GM19099 (cell line): ENCODE measurements around the gene EFTUD2.

Experiments
- POLR2A ChIP-seq: IDR thresholded peaks from 3 replicates; pipeline ENCODE4 v1.6.1; 2011; ENCODE audit warnings: low read depth; ENCODE audit not compliant: insufficient read length; ENCODE audit errors: extremely low read depth

The EFTUD2 gene

DNA sequence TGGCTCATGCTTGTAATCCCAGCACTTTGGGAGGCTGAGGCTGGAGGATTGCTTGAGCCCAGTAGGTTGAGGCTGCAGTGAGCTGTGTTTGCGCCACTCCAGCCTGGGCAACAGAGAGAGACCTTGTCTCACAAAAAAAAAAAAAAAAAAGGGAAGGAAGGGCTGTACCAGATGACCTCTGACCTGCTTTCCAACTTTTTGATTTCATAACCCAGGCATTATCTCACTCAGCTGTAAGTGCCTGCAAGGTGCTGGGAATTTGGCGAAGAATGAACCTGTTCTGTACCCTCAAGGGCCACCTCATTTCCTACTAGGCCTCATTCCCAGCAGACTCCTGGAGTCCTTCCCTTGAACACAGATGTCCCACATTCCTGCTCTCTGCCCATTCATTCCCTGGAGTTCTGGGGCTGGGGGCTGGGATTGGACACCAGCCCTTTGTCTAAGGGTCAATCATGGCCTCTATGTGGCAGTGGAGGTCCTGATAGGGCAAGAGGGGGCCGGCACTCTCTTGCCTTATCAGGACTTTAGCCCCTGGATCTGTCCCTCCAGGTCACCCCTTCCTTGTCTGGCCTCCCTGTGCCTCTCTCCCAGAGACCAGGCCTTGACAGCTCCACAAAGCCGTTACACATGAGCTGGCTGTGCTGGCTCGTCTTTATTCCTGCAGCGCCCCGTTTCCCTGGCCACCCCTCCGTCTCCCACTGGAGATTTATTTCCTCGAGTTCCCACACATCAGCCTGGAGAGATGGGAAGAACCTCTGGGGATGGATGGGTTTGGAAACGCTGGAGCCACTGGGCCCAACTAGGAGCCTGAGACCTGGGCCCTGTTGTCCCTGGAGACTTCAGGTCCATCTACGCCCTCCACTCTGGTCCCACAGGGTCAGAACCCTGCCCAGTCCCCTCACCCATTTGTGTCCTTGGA, 16.9 kb upstream of the EFTUD2 start:
- no peak for TF ChIP-seq POLR2A

DNA sequence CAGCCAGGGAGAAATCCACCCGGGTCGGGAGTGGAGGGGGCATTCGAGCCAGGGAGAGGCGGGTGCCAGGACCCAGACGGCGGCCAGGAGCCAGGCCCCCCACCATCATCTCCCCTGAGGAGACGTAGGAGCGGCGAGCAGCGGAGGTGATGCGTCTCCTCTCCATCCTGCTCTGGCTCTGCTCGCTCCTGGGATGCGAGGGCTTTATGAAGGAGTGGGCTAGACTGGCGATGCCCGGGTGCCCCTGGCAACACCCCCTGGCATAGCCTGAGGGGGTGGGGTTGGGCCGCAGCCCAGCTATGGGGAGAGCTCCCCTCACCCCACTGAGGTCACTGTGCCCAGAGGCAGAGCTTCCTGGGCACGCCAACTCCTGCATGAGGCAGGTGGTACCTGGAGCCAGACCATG, 16.1 kb upstream of the EFTUD2 start, which contains the start of gene GFAP:
TSS of gene GFAP (minus strand) at position 180 of the 406 bp plus-strand sequence. CDS start at position 166, 14 bp downstream.
- TF ChIP-seq POLR2A, result no peak

DNA sequence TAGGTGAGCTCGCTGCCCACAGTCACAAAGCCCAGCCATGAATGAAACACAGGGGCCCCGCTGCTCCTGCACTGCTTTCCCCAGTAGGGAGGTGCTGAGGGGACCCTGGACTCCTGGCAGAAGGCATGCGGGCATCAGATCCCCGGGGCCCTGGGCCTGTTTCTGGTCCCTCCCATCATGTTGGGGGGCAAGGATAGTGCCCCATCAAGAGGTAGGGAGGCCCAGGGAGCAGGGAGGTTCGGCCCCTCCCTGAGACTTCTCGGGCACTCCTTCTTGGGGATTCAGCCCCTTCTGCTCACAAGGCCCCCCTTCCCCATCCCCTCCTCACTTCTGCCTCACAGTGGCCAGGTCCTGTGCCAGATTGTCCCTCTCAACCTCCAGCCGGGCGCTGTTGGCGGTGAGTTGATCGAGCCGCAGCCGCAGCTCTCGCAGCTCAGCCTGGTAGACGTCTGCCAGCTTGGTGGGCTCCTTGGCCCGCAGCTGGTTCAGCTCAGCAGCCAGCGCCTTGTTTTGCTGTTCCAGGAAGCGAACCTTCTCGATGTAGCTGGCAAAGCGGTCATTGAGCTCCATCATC, 15.5 kb upstream of the EFTUD2 start:
- no peak for TF ChIP-seq POLR2A

DNA sequence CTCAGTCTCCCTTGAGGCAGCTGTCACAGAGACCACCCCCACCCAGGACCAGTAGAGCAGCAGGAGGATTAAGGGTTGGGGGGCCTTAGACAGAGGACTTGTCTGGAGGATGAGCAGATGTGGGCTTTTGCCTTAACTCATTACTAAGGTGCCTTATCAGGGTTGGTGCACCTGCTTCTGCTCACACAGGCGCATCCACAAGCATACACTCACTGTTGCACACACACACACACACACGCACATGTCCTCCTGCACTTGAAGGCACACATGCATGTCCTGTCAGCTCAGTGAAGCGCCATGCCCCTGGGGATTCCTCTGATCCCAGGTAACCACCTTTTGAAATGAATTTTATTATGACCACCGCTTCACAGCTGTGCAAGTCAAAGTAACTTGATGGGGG, 14.9 kb upstream of the EFTUD2 start:
- no peak for TF ChIP-seq POLR2A

DNA sequence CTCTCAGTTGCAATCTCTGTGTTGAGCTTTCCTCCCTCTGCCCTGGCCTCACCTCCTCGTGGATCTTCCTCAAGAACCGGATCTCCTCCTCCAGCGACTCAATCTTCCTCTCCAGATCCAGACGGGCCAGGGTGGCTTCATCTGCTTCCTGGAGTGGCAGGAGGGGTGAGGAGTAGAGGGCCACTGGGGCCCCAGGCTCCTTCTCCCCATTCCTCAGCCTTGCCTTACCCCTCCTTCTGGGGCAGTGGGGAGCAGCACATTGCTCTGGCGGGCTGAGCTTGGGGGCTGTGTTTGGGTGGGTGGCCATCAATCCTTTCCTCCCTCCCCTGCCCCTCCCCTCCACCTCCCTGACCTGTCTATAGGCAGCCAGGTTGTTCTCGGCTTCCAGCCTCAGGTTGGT, 14.4 kb upstream of the EFTUD2 start:
- no peak for TF ChIP-seq POLR2A

DNA sequence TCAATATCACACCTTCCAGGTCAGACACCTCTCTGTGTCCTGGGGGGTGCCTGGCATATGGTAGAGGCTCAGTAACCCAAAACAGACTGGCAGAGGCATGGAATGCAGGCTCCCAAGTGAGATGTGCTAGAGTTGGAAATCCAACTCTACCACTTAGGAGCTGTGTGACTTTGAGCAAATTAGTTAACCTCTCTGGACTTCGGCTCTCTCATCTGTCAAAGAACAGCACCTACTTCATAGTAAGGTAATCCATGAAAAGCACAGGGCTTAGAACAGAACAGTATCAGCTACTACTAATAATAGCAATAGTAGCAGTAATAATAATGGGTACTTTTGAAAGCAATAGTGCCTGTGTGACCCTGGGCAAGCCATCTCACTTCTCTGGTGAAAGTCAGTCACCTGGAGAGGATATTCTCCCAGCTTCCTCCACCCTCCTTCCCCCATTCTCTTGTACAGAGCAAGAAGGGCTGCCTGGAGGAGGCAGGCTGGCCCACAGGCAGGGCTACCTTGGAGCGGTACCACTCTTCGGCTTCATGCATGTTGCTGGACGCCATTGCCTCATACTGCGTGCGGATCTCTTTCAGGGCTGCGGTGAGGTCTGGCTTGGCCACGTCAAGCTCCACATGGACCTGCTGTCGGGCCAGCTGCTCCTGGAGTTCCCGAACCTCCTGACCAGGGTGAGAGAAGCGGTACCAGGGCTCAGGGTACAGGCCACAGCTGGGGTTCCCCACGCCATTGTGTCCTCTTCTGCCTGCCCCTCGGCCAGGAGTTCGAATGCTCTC, 13.7 kb upstream of the EFTUD2 start:
- no peak for TF ChIP-seq POLR2A

DNA sequence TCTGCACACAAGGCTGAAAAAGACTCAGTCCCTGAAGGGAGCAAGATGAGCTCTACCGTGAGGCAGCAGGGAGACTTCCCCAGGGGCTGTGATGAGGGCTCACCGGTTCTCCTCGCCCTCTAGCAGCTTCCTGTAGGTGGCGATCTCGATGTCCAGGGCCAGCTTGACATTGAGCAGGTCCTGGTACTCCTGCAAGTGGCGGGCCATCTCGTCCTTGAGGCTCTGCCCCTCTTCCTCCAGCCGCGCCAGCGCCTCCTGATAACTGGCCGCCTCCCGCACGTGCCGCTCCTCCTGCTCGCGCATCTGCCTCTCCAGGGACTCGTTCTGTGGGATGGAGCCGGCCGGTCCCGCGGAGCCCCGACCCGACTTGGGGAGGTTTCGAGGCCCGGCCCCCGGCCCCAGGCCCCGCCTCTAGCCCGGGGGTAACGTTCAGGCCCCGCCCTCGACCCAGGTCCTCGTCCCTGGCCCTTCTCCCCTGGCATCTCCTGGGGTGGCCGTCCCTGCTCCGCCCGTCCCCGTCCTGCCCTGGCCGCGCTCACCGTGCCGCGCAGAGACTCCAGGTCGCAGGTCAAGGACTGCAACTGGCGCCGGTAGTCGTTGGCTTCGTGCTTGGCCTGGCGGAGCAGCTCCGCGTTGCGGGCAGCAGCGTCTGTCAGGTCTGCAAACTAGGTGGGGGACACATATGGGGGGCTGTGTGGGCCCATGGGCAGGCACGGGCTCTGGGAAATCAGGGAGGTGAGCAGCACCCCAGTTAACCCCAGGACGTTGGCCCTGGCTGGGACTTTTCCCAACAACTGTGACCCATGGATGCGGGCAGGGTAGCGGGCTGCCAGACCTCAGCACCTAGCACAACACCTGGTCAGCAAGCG, 12.1 kb upstream of the EFTUD2 start:
- no peak for TF ChIP-seq POLR2A

DNA sequence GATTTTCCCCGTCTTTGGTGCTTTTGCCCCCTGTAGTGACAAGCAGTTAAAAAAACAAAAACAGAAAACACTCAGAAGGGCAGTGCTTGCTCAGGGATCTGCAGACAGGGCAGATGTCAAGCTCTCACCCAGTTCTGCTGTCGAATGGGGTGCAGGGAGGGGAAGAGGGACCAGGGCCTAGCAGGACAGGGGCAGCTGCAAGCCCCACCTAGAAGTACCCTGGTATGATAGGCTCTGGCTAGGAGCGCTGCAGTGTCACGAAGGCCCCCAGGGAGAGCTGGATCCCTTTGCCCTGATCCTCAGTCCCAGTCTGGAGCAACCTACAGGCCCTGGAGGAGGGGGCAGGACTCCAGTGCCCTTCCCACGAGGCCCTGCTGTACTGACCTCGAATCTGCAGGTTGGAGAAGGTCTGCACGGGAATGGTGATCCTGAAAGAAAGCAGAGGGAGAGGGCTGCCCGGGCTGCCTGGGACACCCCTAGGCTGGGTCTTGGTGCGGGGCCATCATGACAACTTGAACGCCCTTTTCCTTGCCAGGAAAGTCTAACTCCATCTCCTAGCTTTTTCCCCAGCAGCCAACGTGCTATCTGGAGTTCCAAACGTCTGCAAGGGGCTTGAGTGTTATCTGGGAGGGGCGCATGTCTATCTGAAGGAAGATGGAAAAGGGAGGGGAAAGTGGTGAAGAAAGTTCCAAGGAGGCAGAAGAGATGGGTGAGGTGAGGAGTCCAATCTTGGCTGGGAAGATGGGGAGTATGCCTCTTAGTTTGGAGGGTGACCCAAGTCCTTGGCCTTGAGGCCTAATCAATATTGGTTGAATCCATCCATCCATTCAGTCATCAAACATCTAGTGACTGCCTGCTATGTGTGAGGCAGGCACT, 11.2 kb upstream of the EFTUD2 start:
- TF ChIP-seq POLR2A, result no peak

DNA sequence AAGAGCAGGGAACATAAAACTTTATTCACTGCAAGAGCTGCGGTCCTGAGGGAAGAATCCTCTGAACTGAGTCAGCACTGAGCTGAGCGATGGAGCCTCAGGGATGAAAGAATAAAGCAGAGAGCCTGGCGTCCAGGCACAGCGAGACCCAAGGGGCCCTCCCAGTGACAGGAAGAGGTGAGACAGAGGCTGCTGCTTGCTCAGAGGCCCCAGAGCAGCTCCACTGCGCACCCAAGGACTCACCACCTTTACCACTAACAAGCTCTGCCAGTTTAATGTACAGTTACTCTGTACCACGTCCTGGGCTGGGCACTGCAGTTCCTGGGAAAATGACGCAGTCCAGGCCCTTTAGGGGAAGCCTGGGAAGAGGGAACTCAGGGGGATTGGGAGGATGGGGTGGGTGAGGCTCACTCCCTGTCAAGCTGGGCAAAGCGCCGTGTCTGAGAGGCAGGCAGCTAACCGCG, 10.5 kb upstream of the EFTUD2 start:
- TF ChIP-seq POLR2A, result no peak

DNA sequence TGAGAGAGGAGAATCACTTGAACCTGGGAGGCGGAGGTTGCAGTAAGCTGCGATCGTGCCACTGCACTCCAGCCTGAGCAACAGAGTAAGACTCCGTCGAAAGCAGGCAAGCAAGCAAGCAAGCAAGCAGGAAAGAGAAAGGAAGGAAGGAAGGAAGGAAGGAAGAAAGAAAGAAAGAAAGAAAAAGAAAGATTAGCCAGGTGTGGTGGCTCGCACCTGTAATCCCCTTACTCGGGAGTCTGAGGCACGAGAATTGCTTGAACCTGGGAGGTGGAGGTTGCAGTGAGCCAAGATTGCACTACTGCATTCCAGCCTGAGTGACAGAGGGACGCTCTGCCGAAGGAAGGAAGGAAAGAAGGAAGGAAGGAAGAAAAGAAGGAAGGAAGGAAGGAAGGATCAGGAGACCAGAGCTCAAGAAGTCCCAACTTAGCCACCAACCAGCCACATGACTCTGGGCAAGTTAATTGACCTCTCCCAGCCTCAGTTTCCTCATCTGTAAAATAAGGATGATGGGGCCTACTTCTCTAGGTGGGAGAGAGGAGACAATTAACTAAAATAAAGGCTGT, 9.6 kb upstream of the EFTUD2 start:
- no peak for TF ChIP-seq POLR2A

DNA sequence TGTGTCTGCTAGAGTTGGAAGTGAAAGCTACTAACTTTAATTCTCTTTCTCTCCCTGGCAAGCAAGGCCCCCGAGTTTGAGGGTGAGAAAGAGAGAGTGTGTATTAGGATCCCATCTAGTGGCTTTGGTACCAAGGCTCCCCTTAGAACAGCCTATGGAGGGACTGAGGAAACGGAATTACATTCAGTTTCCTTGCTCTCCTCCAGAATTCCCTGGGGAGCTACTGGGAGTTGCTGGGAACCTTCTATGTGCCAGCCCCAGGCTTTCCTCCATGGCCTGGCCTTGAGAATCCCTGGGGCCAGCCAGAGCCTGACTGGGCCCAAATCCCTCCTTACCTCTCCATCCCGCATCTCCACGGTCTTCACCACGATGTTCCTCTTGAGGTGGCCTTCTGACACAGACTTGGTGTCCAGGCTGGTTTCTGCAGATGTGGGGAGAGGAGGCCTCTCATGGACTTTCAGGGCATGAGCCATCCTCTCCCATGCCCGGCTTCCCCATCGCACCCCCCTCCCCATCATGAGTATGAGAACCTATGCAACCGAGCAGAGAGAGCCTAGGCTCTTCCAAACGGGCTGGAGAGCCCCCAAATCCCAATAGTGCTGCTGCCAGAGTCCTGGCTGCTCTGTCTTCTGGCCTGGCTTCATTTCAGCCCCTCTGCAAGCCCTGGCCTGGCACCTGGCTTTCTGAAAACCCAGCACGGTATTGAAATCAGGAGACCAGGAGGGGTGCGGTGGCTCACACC, 8.7 kb upstream of the EFTUD2 start:
- no peak for TF ChIP-seq POLR2A

DNA sequence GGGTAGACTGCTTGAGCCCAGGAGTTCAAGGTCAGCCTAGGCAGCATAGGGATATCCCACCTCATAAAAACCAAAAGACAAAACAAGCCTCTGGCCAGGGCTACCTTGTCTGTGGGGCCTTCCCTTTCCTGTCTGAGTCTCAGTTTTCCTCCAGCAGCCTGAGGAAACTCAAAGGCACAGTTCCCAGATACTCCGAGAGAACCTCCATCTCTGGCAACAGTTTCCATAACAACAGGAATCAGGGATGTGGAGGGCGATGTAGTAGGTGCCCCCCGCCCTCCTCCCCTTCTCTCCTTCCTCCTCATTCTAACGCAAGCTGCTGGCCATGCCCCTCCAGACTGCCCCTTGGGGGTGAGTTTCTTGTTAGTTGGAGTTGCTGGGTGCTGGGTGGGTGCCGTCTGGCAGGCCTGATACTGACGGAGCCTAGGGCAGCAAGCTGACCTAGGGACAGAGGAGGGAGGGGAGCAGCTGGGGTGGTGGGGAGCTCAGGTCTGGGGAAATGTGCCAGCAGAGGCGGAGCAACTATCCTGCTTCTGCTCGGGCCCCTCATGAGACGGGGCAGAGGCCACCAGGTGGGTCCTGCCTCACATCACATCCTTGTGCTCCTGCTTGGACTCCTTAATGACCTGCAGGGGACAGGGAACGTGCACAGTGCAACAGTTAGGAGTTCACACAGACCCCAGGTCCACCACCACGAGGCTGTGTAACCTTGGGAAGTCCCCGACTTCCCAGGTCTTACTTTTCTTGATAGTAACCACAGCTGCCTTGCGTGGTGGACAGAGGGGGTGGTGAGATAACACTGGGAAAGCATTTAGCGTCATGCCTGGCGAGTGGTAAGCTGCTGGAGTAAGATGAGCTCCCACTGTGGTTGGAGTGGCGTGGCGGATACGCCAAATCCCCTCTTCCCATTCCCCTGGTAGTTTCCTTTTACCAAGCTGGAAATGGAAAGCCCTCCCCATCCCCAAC, 7.8 kb upstream of the EFTUD2 start:
- TF ChIP-seq POLR2A, result no peak
